T follicular helper cell (primary cell): ENCODE measurements around the gene BPI.
"Not testable (repeated sequence)": the region's sequence is repeated elsewhere in the genome, so short reads cannot be mapped to it uniquely, and the experiment has no call there.

Experiments used
- DNase-seq: peaks from one replicate; pipeline ENCODE4 v3.0.0-alpha.2; 2020; ENCODE audit warnings: low read depth

Gene BPI

GRCh38 chr20:38278131-38278530, 25.8 kb upstream of the BPI start:
- no peak for DNase-seq

GRCh38 chr20:38278763-38279162, 25.2 kb upstream of the BPI start:
- no peak for DNase-seq

DNA sequence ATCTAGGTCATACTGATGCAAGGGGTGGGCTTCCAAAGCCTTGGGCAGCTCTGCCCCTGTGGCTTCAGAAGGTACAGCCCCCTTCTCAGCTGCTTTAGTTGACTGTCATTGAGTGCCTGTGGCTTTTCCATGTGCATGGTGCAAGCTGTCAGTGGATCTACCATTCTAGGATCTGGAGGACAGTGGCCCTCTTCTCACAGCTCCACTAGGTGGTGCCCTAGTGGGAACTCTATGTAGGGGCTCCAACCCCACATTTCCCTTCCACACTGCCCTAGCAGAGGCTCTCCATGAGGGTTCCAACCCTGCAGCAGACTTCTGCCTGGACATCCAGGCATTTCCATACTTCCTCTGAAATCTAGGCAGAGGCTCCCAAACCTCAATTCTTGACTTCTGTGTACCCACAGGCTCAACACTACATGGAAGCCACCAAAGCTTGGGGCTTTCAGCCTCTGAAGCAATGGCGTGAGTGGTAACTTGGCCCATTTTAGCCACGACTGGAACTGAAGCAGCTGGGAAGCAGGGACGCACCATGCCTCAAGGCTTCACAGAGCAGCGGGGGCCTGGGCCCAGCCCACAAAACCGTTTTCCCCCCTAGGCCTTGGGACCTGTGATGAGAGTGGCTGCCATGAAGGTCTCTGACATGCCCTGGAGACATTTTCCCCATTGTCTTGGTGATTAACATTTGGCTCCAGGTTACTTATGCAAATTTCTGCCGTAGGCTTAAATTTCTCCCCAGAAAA, 22.6 kb upstream of the BPI start:
- DNase-seq = not testable (repeated sequence)

DNA sequence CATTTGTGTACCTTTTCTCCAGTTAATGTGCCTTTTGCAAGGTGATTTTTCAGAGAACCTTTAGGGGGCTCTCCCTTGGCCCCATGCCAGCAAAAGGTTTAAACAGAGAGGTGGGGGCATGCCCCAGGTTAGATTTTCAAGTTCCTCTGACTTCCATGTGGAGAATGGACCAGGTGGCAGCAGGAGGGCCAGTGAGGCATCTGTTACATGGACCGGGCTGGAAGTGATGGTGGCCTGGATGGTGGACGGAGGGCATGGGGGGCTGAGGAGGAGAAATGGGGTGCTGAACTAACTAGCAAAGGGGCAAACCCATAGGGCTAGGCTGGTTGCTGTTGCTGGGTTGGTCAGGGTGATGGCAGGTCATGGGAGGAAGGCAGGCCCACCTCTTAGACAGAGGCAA, 20.7 kb upstream of the BPI start:
- no peak for DNase-seq

- DNase-seq = not testable (repeated sequence)
Observed at GRCh38 chr20:38284066-38284650, 19.8 kb upstream of the BPI start.

DNA sequence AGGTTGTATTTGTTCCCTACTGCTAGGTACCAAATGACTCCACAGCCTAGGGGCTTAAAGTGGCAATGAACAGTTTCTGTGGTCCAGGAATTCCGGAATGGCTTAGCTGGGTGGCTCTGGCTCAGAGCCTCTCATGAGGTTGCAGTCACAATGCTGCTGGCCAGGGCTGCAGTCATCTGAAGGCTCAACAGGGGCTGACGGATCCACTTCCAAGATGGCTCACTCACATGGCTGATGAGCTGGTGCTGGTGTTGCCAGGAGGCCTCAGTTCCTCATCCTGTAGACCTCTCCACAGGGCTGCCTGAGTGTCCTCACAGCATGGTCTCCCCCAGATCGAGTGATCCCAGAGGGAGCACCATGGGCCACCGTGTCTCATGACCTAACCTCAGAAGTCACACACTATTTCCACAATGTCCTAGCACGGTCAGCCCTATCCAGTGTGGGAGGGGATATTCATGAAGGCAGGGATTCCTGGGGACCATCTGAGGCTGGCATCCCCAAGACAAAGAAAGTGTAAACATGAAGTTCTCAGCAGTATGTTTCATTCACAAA, 19.0 kb upstream of the BPI start:
- no peak for DNase-seq

DNA sequence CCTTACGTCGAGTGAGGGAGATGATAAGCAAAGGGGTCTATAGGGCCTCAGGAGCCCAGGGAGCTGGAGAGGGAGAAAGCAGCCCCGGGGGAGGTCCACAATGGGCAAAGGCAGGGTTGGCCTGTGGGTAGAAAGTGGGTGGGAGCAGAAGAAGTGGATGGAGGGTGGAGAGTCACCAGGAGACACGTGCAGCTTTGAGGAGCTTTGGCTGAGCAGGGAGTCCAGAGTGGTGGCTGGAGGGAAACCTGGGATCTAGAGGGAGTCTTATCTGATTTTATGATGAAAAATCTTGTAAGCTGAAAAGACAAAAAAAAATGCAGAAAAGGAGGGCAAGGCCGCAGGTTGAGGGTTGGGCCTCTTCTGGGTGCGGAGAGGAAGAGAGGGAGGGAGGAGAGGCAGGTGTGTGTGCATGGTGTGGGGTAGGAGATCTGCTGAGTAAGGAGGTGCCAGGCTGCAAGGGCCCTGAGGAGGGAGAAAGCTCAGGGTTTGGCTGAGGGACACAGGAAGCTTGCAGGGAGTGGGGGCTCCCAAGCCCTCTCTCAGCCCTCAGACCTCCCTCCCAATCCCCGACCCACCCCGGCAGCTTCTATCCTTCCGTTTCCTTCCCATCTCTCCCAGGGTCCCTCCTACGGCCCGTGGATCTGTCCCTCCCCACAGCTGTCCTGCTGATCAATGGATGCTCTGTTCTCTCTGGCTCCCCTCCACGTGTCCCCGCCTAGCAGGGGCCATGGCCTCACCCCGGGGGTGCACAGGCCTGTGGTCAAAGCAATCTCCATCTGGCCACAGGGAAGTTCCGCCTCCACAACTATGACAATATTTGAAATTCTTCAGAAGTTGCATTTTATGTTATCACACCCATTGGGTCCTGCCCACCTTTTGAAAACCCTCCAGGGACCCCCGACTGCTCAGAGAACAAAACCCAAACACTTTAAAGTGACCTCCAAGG, 17.1 kb upstream of the BPI start:
- DNase-seq = no peak

- DNase-seq = no peak
Observed at GRCh38 chr20:38290829-38291814, 12.8 kb upstream of the BPI start.

GRCh38 chr20:38291966-38292365, 12.0 kb upstream of the BPI start:
- DNase-seq = no peak

- no peak for DNase-seq
Observed at GRCh38 chr20:38293491-38294065, 10.4 kb upstream of the BPI start.

- DNase-seq = no peak
Observed at GRCh38 chr20:38294076-38294591, 9.8 kb upstream of the BPI start.

- DNase-seq = no peak
Observed at GRCh38 chr20:38295811-38296210, 8.1 kb upstream of the BPI start.

- no peak for DNase-seq
Observed at GRCh38 chr20:38296433-38296832, 7.5 kb upstream of the BPI start.

DNA sequence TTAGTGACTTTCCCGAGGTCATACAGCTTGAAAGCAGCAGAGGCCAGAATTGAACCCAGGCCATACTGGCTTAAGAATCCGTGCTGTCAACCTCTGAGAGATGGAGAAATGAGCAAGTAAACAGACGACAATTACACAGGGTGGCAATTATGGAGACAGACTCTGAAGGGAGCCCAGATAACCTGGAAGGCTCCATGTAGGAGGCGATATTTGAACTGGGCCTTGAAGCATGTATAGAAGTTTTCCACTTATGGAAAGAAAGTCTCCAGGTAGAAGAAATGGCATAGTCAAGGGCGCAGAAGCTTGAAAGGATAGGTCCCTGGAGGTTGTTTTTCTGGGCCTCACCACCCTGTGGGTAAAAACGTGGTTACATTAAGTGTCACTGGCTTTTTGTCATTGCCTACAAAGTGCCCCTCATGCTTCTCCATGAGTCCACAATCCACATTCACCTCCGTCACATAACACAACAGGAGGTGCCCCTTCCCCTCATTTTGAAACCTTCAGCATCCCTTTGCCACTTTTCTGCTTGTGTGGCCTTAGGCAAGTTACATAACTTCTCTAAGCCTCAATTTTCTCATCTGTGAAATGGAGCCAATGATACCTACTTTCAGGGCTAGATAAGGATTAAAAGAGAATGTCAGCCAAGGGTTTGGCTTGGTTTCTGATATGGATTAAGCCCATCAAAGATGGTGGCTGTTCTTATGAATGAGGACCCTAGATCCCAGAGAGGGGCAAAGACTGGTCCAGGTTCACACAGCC, 5.9 kb upstream of the BPI start:
- DNase-seq = no peak

GRCh38 chr20:38298768-38299288, 5.1 kb upstream of the BPI start:
- DNase-seq = no peak

DNA sequence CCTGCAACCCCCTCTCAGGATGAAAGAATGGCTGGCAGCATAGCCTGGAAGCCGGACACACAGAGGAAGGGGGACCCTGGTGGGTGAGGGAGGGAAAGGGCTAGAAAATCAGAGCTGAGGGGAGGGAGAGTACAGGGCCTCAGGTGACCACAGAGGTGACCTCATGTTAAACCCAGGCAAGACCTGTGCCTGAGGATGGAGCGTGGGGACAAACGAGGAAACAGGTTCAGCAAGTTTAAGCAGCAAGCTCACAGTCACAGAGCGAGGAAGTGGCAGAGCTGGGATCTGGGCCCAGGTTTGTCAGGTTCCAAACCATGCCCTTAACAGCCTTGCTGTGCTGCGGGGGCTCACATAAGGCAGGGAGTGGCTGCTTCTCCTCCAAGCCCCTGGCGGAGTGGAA, 4.0 kb upstream of the BPI start:
- DNase-seq = no peak

DNA sequence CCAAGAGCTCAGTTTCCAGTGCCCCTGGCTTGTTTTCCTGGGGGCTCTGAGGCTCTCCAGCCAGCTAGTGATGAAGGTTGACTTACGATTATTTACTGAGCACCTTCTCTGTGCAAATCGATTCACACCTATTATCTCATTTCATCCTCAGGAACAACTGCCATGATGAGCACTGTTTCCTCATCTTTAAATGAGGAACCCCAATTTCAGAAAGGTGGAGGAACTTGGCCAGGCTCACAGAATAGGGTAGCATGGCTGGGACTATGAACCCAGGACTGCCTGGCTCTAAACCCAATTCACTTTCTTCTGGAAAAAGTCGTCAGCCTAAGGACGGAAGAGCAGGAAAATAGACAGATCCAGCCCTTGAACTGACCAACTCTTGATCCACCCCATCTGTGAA, 3.5 kb upstream of the BPI start:
- DNase-seq = no peak

- no peak for DNase-seq
Observed at GRCh38 chr20:38301309-38301708, 2.6 kb upstream of the BPI start.

DNA sequence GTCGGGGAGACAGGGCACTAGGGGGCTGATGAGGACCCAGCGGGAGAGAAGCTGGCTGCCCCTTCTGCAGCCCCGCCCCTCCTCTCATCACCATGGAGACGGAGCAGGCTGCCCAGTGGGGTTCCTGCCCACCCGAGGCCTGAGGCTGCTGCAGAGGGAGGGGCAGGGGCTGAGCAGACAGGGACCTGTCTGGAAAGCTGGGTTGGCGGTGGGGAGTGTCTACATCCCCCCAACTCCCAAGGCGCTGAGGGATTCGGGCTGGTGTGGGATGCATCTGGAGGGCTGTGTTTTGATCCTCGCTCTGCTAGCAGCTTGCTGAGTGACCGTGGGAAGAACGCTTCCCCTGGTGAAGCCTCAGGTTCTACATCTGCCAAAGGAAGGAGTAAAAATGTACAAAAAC, 1.2 kb upstream of the BPI start:
- DNase-seq = no peak
